HepG2 (cell line): ENCODE data around the gene GAGE12J.
"Not testable (repeated sequence)": the region's sequence is repeated elsewhere in the genome, so short reads cannot be mapped to it uniquely, and the experiment has no call there.

Source experiments
- HCFC1 ChIP-seq: fragments of 150-350 bp; IDR thresholded peaks from 2 replicates; pipeline ENCODE4 v1.6.1; 2014; ENCODE audit warnings: low read depth, low read length
- HNRNPL ChIP-seq: fragments of 200-400 bp; formaldehyde crosslinking; IDR thresholded peaks from 2 replicates; pipeline ENCODE4 v1.6.1; 2017; ENCODE audit warnings: mild to moderate bottlenecking, low read depth, low read length
- MAFK ChIP-seq, 2 experiments: IDR thresholded peaks in 1 of 2; conservative IDR thresholded peaks in 1 of 2; 2 replicates each; pipeline ENCODE4 v1.6.1; 2011; ENCODE audit warnings: improper control_type of control experiment in 2 of 2, low read length in 2 of 2
- MXD1 ChIP-seq: sonication (generic); formaldehyde crosslinking; IDR thresholded peaks from 2 replicates; pipeline ENCODE4 v1.4.0; 2020; ENCODE audit warnings: mild to moderate bottlenecking, missing genetic modification reagents
- MYC ChIP-seq: sonication (generic); formaldehyde crosslinking; IDR thresholded peaks from 2 replicates; pipeline ENCODE4 v1.9.0; 2021; ENCODE audit warnings: missing genetic modification reagents, borderline replicate concordance
- PHF21A ChIP-seq: sonication (generic); formaldehyde crosslinking; IDR thresholded peaks from 2 replicates; pipeline ENCODE4 v1.5.0; 2020; ENCODE audit warnings: mild to moderate bottlenecking, missing genetic modification reagents
- POLR2AphosphoS5 ChIP-seq: IDR thresholded peaks from 2 replicates; pipeline ENCODE4 v1.6.1; 2012; ENCODE audit warnings: low read depth, low read length
- YY1 ChIP-seq: IDR thresholded peaks from 2 replicates; pipeline ENCODE4 v1.6.1; 2011; ENCODE audit warnings: low read length, low read depth, moderate library complexity, mild to moderate bottlenecking; ENCODE audit not compliant: insufficient read depth, insufficient replicate concordance
- ZBTB7A ChIP-seq: sonication (generic); formaldehyde crosslinking; IDR thresholded peaks from 2 replicates; pipeline ENCODE4 v1.8.0; 2022; ENCODE audit warnings: mild to moderate bottlenecking, missing genetic modification reagents
- ZNF382 ChIP-seq: sonication (generic); formaldehyde crosslinking; IDR thresholded peaks from 2 replicates; pipeline ENCODE4 v1.5.0; 2020; ENCODE audit warnings: missing genetic modification reagents, mild to moderate bottlenecking, borderline replicate concordance
- ZNF547 ChIP-seq: sonication (generic); formaldehyde crosslinking; IDR thresholded peaks from 2 replicates; pipeline ENCODE4 v1.5.1; 2020; ENCODE audit warnings: mild to moderate bottlenecking, missing genetic modification reagents

- TF ChIP-seq YY1; ZNF382 (CRISPR knock-in tag); ZNF547 (CRISPR knock-in tag); MAFK (conservative IDR thresholded peaks at IDR 0.05 in 1 of 2, IDR thresholded peaks at IDR 0.05 in 1 of 2; ENCODE audit: low read length in 2 of 2); HNRNPL; MYC (CRISPR knock-in tag); PHF21A (CRISPR knock-in tag); HCFC1; MXD1 (CRISPR knock-in tag); ZBTB7A (CRISPR knock-in tag); POLR2AphosphoS5: not testable (repeated sequence)
Measured at GRCh38 chrX:49346150-49346549, 24.3 kb downstream of the GAGE12J start.
